Measurements from ENCODE around the gene DLG4.

DNA sequence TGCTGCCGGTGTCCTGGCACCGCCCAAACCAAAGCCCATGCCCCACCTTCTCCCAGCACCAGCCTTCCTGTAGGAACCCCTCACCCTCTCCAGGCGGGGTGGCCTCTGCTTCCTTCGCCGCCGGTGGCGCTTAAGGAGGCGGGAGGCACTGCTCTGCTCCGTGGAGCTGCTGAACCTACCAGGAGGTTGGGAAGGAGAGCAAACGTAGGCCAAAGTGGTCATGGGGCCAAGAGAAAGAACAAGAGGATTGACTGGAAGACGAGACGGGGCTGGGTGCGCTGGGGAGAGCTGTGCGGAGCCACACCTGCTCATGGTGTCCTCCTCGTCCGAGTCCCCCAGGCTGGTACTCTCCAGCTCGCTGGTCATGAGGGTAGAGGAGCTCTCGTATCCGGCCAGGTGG, 9.9 kb upstream of the DLG4 start:
- TF ChIP-seq, protein P1, sequence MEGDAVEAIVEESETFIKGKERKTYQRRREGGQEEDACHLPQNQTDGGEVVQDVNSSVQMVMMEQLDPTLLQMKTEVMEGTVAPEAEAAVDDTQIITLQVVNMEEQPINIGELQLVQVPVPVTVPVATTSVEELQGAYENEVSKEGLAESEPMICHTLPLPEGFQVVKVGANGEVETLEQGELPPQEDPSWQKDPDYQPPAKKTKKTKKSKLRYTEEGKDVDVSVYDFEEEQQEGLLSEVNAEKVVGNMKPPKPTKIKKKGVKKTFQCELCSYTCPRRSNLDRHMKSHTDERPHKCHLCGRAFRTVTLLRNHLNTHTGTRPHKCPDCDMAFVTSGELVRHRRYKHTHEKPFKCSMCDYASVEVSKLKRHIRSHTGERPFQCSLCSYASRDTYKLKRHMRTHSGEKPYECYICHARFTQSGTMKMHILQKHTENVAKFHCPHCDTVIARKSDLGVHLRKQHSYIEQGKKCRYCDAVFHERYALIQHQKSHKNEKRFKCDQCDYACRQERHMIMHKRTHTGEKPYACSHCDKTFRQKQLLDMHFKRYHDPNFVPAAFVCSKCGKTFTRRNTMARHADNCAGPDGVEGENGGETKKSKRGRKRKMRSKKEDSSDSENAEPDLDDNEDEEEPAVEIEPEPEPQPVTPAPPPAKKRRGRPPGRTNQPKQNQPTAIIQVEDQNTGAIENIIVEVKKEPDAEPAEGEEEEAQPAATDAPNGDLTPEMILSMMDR (conservative IDR thresholded peaks at IDR 0.05; ENCODE audit: low read length) = no peak
- TF ChIP-seq EZH2phosphoT487 (IDR thresholded peaks at IDR 0.05; ENCODE audit: borderline replicate concordance) = no peak

All from Loucy (cell line).